OCI-LY7 (cell line): ENCODE measurements around the gene LIFR. TPM values are rescaled to one million over a fixed set of nuclear protein-coding genes. Genes with fewer than 3 reads are reported as not detected.

ENCODE experiments used
- BruUV-seq: library from RNA; stranded (reverse); fragments of 400-500 nt; replicated peaks from 2 replicates; lab custom pipeline; 2021; lab: Mats Ljungman, UMichigan
- CTCF ChIA-PET: fragments of 300-600 bp; sonication (Branson Sonifier 250); formaldehyde crosslinking; loops from one replicate; lab custom pipeline; 2022; ENCODE audit warnings: antibody characterized with exemption; ENCODE audit not compliant: unreplicated experiment; lab: Charles Lee
- POLR2A ChIA-PET: fragments of 300-600 bp; sonication (Branson Sonifier 250); formaldehyde crosslinking; loops from one replicate; lab custom pipeline; 2022; ENCODE audit warnings: antibody characterized with exemption; lab: Charles Lee
- DNase-seq: peaks from one replicate; pipeline ENCODE4 v3.0.0-alpha.2; 2015; ENCODE audit warnings: low spot score
- H2AFZ ChIP-seq: fragments of 200-600 bp; sonication (generic), shearing (Covaris generic); 2 replicates; pipeline ENCODE4 v1.6.1; 2014; ENCODE audit warnings: mild to moderate bottlenecking, antibody characterized with exemption, low read length, moderate library complexity
- H3K27ac ChIP-seq: fragments of 200-600 bp; sonication (generic); 2 replicates; pipeline ENCODE4 v1.5.1; 2014; ENCODE audit warnings: mixed run types, low read depth, mild to moderate bottlenecking, moderate library complexity, low read length, inconsistent platforms; ENCODE audit not compliant: poor library complexity, severe bottlenecking
- H3K36me3 ChIP-seq: fragments of 200-600 bp; sonication (generic); 2 replicates; pipeline ENCODE4 v1.6.1; 2014; ENCODE audit warnings: mild to moderate bottlenecking, antibody characterized with exemption, low read length, moderate library complexity, mixed read lengths; ENCODE audit not compliant: insufficient read depth
- H3K4me1 ChIP-seq: fragments of 200-600 bp; sonication (generic); 2 replicates; pipeline ENCODE4 v1.5.1; 2014; ENCODE audit warnings: mild to moderate bottlenecking, low read length; ENCODE audit not compliant: insufficient read depth, poor library complexity, severe bottlenecking
- H3K4me2 ChIP-seq: fragments of 200-600 bp; sonication (generic); 2 replicates; pipeline ENCODE4 v1.6.1; 2014; ENCODE audit warnings: mild to moderate bottlenecking, low read length
- H3K4me3 ChIP-seq: fragments of 200-600 bp; sonication (generic); 2 replicates; pipeline ENCODE4 v1.5.1; 2014; ENCODE audit warnings: mild to moderate bottlenecking, low read depth, low read length; ENCODE audit not compliant: poor library complexity, severe bottlenecking
- H3K79me2 ChIP-seq: fragments of 200-600 bp; sonication (generic); 2 replicates; pipeline ENCODE4 v1.6.1; 2016; ENCODE audit warnings: low read depth, mild to moderate bottlenecking, low read length, moderate library complexity, mixed read lengths; ENCODE audit not compliant: insufficient read depth
- H3K9me2 ChIP-seq: fragments of 200-600 bp; sonication (generic); 2 replicates; pipeline ENCODE4 v1.6.1; 2016; ENCODE audit warnings: mild to moderate bottlenecking, low read length, mixed read lengths; ENCODE audit not compliant: insufficient read depth
- H3K9me3 ChIP-seq: fragments of 200-600 bp; sonication (generic); 2 replicates; pipeline ENCODE4 v1.6.1; 2014; ENCODE audit warnings: mild to moderate bottlenecking, mixed run types, low read length, mixed read lengths
- H4K20me1 ChIP-seq: fragments of 200-600 bp; sonication (generic); 2 replicates; pipeline ENCODE4 v1.6.1; 2014; ENCODE audit warnings: mild to moderate bottlenecking, antibody characterized with exemption, low read length, moderate library complexity, mixed read lengths; ENCODE audit not compliant: insufficient read depth
- CTCF ChIP-seq: fragments of 200-600 bp; sonication (generic); conservative IDR thresholded peaks from 2 replicates; pipeline ENCODE4 v1.5.1; 2014; ENCODE audit warnings: mild to moderate bottlenecking, antibody characterized with exemption, low read length, moderate library complexity, mixed read lengths
- EZH2phosphoT487 ChIP-seq: fragments of 200-600 bp; sonication (generic); IDR thresholded peaks from 2 replicates; pipeline ENCODE4 v1.6.1; 2018; ENCODE audit warnings: low read depth, borderline replicate concordance, mild to moderate bottlenecking, mixed run types, antibody characterized with exemption, low read length, moderate library complexity, mixed read lengths
- intact Hi-C: fragments of 100-400 bp; cut with micrococcal nuclease; formaldehyde crosslinking; loops from one replicate; pipeline ENCODE4 v1.10.0; 2022; ENCODE audit not compliant: unreplicated experiment
- total RNA-seq, 2 experiments: library from RNA; depleted of rRNA in 1 of 2; stranded (reverse); fragments of >200 nt in 1 of 2; shearing (Covaris generic) in 1 of 2; gene quantifications; 2 replicates each; pipeline ENCODE4 v1.2.3, GENCODE V29; 2014 to 2022

The LIFR gene
- total RNA-seq, 2 experiments from 2014 or later: not detected

GRCh38 chr5:38527475-38527874 is 29.0 kb downstream of the LIFR start:
- peak; percentile 24 for DNase-seq
- H3K4me2 ChIP-seq: 0 out of 2 replicates have a peak overlapping the region, but pooled peaks have one; percentile 29
- H3K4me3 ChIP-seq: no peak overlapping the region
- no peaks in the 10 kb centered on the region for H3K79me2 ChIP-seq
- ChIA-PET CTCF (no interaction called here), POLR2A (no interaction called here)
- no peaks in the 10 kb centered on the region for H3K9me2 ChIP-seq
- H2AFZ ChIP-seq: no peak overlapping the region
- no peaks in the 10 kb centered on the region for H4K20me1 ChIP-seq
- H3K27ac ChIP-seq: no peak overlapping the region
- peaks cover 8% of the 10 kb centered on the region for H3K4me1 ChIP-seq
- intact Hi-C loops: no loop called here
- no peaks in the 10 kb centered on the region for H3K9me3 ChIP-seq
- TF ChIP-seq EZH2phosphoT487 (no peak), CTCF (no peak)
- no peaks in the 10 kb centered on the region for H3K36me3 ChIP-seq
- no TSS peak for BruUV-seq

GRCh38 chr5:38524022-38524421 is 32.4 kb downstream of the LIFR start:
- TF ChIP-seq CTCF (no peak), EZH2phosphoT487 (no peak)
- POLR2A ChIA-PET: interaction anchor here (1.0 kb wide), 1 partner anchor 19 kb away, joined by 3 read pairs; no protein-coding TSS in a partner anchor
- Histone ChIP-seq H3K4me2 (no peak overlapping the region), H3K9me2 (no peaks in the 10 kb centered on the region), H3K27ac (no peak overlapping the region), H3K36me3 (no peaks in the 10 kb centered on the region), H3K79me2 (no peaks in the 10 kb centered on the region), H3K4me3 (no peak overlapping the region), H3K9me3 (no peaks in the 10 kb centered on the region), H2AFZ (no peak overlapping the region), H3K4me1 (peaks cover 8% of the 10 kb centered on the region), H4K20me1 (no peaks in the 10 kb centered on the region)
- intact Hi-C loops: no loop called here
- no peak for DNase-seq
- CTCF ChIA-PET: no interaction called here
- BruUV-seq: no TSS peak

GRCh38 chr5:38519476-38519875 is 37.0 kb downstream of the LIFR start:
- no peaks in the 10 kb centered on the region for H3K79me2 ChIP-seq
- H3K4me1 ChIP-seq: no peaks in the 10 kb centered on the region
- no peaks in the 10 kb centered on the region for H4K20me1 ChIP-seq
- H3K9me3 ChIP-seq: no peaks in the 10 kb centered on the region
- CTCF ChIA-PET: no interaction called here
- H3K4me3 ChIP-seq: no peak overlapping the region
- no peak for DNase-seq
- BruUV-seq: no TSS peak
- no peaks in the 10 kb centered on the region for H3K36me3 ChIP-seq
- POLR2A ChIA-PET: interaction anchor here (0.6 to 0.7 kb wide), 3 partner anchors 15 to 708 kb away, joined by 3 to 4 read pairs (median 3); no protein-coding TSS in a partner anchor
- H3K27ac ChIP-seq: no peak overlapping the region
- H3K4me2 ChIP-seq: no peak overlapping the region
- H2AFZ ChIP-seq: no peak overlapping the region
- TF ChIP-seq CTCF: no peak
- no peak for TF ChIP-seq EZH2phosphoT487
- H3K9me2 ChIP-seq: no peaks in the 10 kb centered on the region
- intact Hi-C loops: no loop called here
